Measurements from ENCODE around the gene CPS1.

- TF ChIP-seq REST (IDR thresholded peaks at IDR 0.05; ENCODE audit: insufficient read depth in 1 of 2, low read depth in 2 of 2, low read length in 2 of 2) = no peak
- no peak for TF ChIP-seq FOXP2 (optimal IDR thresholded peaks at IDR 0.05; ENCODE audit: borderline replicate concordance, extremely low read depth, extremely low read length, insufficient read depth)
- no peak for TF ChIP-seq POLR2AphosphoS5 (IDR thresholded peaks at IDR 0.05; ENCODE audit: low read depth, low read length)
- no peak for TF ChIP-seq SIN3A (IDR thresholded peaks at IDR 0.05; ENCODE audit: borderline replicate concordance, insufficient read depth, low read length)
- TF ChIP-seq TAF1 (IDR thresholded peaks at IDR 0.05; ENCODE audit: borderline replicate concordance, insufficient read depth, low read length) = no peak
Observed at GRCh38 chr2:210617732-210618330, 61.4 kb downstream of the CPS1 start.

Data from PFSK-1 (cell line).